K562 (cell line): ENCODE results near the gene DPM1. TPM values are rescaled to one million over a fixed set of nuclear protein-coding genes. Genes with fewer than 3 reads are reported as not detected.
A peak's percentile ranks its signal among the peaks of the same experiment; 100 is the strongest.

Experiments
- ARID2 ChIP-seq: fragments of 450-650 bp; IDR thresholded peaks from 2 replicates; pipeline ENCODE4 v1.6.1; 2017; ENCODE audit warnings: antibody characterized with exemption, mild to moderate bottlenecking
- KDM5B ChIP-seq: fragments of 200-600 bp; sonication (generic); IDR thresholded peaks from 2 replicates; pipeline ENCODE4 v1.6.1; 2012; ENCODE audit warnings: low read depth, mild to moderate bottlenecking, moderate library complexity, low read length, control low read depth, inconsistent platforms; ENCODE audit not compliant: insufficient replicate concordance
- LEF1 ChIP-seq: fragments of 450-650 bp; IDR thresholded peaks from 2 replicates; pipeline ENCODE4 v1.6.1; 2016; ENCODE audit warnings: mild to moderate bottlenecking
- MECOM ChIP-seq: fragments of 250-450 bp; sonication (Bioruptor Pico); IDR thresholded peaks from 2 replicates; pipeline ENCODE4 v1.8.0; 2022; ENCODE audit warnings: inconsistent platforms
- NFE2 ChIP-seq: IDR thresholded peaks from 2 replicates; pipeline ENCODE4 v1.6.1; 2014; ENCODE audit warnings: antibody characterized with exemption, low read depth
- POLR2AphosphoS5 ChIP-seq: IDR thresholded peaks from 2 replicates; pipeline ENCODE4 v1.6.1; 2011; ENCODE audit warnings: mild to moderate bottlenecking, low read depth, low read length, moderate library complexity; ENCODE audit not compliant: control insufficient read depth, insufficient read depth
- TCF3 ChIP-seq: sonication (generic); formaldehyde crosslinking; IDR thresholded peaks from 2 replicates; pipeline ENCODE4 v1.4.0; 2020; ENCODE audit warnings: mild to moderate bottlenecking, missing genetic modification reagents
- polyA plus RNA-seq, 8 experiments: library from polyadenylated mRNA; depleted of rRNA in 4 of 8; stranded (reverse) in 5 of 8; unstranded in 3 of 8; fragments of >200 nt; fragmentation: Nextera tagmentation in 2 of 8; fragmentation: Illumina TruSeq in 1 of 8; extraction: Ambion mirVana in 2 of 8; extraction: Trizol in 1 of 8; gene quantifications; 2 replicates each; pipeline versions ENCODE4 v1.2.1 to v1.2.3, GENCODE V29; 2011 to 2014; ENCODE audit warnings: inconsistent platforms in 1 of 8, missing spikeins in 1 of 8
- total RNA-seq, 7 experiments: library from RNA; depleted of rRNA in 6 of 7; stranded (reverse); fragments of >200 nt in 6 of 7; fragmentation: Illumina TruSeq in 2 of 7; extraction: Trizol in 2 of 7; gene quantifications; 2 replicates each; pipeline versions ENCODE4 v1.2.1 to v1.2.3, GENCODE V29; 2011 to 2021; ENCODE audit warnings: low replicate concordance in 1 of 7
- TF ChIP-seq, protein P1 (sequence below): fragments of 450-650 bp; IDR thresholded peaks from 2 replicates; pipeline ENCODE4 v1.6.1; 2016; ENCODE audit warnings: mild to moderate bottlenecking, moderate library complexity
- TF ChIP-seq, protein P2 (sequence below): IDR thresholded peaks from 3 replicates; pipeline ENCODE4 v1.6.1; 2011; ENCODE audit warnings: borderline replicate concordance, mild to moderate bottlenecking, moderate library complexity; ENCODE audit not compliant: insufficient read length; ENCODE audit errors: extremely low read depth
- TF ChIP-seq, protein P3 (sequence below): fragments of 200-800 bp; sonication (Bioruptor generic); IDR thresholded peaks from 2 replicates; pipeline ENCODE4 v1.6.1; 2017; ENCODE audit warnings: missing genetic modification characterization, missing compliant biosample characterization

Gene DPM1
- total and polyA plus RNA-seq, 9 of the 15 experiments (the other 6 are each of a cell fraction or from before 2014, with no cell fraction given): 75.2 to 190 (median 153) TPM

DNA sequence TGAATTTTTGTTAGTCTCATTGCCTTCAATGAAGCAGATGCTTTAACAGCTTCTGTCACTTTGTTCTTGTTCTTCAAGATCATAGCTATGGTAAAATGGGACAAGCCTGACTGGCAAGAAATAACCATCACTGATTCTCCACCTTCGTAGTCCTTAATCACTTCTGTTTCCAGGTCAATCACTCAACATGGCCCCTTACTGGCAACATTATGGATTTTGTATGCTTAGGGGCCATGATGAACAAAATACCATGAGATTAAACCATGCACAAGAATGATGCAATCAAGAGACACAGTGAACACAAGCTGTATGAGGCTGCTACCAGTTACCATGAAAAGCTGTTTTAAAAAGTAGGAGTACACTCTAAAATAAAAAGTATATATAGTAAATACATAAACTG is 59.9 kb downstream of the DPM1 start (continued):
- TF ChIP-seq, protein P1, sequence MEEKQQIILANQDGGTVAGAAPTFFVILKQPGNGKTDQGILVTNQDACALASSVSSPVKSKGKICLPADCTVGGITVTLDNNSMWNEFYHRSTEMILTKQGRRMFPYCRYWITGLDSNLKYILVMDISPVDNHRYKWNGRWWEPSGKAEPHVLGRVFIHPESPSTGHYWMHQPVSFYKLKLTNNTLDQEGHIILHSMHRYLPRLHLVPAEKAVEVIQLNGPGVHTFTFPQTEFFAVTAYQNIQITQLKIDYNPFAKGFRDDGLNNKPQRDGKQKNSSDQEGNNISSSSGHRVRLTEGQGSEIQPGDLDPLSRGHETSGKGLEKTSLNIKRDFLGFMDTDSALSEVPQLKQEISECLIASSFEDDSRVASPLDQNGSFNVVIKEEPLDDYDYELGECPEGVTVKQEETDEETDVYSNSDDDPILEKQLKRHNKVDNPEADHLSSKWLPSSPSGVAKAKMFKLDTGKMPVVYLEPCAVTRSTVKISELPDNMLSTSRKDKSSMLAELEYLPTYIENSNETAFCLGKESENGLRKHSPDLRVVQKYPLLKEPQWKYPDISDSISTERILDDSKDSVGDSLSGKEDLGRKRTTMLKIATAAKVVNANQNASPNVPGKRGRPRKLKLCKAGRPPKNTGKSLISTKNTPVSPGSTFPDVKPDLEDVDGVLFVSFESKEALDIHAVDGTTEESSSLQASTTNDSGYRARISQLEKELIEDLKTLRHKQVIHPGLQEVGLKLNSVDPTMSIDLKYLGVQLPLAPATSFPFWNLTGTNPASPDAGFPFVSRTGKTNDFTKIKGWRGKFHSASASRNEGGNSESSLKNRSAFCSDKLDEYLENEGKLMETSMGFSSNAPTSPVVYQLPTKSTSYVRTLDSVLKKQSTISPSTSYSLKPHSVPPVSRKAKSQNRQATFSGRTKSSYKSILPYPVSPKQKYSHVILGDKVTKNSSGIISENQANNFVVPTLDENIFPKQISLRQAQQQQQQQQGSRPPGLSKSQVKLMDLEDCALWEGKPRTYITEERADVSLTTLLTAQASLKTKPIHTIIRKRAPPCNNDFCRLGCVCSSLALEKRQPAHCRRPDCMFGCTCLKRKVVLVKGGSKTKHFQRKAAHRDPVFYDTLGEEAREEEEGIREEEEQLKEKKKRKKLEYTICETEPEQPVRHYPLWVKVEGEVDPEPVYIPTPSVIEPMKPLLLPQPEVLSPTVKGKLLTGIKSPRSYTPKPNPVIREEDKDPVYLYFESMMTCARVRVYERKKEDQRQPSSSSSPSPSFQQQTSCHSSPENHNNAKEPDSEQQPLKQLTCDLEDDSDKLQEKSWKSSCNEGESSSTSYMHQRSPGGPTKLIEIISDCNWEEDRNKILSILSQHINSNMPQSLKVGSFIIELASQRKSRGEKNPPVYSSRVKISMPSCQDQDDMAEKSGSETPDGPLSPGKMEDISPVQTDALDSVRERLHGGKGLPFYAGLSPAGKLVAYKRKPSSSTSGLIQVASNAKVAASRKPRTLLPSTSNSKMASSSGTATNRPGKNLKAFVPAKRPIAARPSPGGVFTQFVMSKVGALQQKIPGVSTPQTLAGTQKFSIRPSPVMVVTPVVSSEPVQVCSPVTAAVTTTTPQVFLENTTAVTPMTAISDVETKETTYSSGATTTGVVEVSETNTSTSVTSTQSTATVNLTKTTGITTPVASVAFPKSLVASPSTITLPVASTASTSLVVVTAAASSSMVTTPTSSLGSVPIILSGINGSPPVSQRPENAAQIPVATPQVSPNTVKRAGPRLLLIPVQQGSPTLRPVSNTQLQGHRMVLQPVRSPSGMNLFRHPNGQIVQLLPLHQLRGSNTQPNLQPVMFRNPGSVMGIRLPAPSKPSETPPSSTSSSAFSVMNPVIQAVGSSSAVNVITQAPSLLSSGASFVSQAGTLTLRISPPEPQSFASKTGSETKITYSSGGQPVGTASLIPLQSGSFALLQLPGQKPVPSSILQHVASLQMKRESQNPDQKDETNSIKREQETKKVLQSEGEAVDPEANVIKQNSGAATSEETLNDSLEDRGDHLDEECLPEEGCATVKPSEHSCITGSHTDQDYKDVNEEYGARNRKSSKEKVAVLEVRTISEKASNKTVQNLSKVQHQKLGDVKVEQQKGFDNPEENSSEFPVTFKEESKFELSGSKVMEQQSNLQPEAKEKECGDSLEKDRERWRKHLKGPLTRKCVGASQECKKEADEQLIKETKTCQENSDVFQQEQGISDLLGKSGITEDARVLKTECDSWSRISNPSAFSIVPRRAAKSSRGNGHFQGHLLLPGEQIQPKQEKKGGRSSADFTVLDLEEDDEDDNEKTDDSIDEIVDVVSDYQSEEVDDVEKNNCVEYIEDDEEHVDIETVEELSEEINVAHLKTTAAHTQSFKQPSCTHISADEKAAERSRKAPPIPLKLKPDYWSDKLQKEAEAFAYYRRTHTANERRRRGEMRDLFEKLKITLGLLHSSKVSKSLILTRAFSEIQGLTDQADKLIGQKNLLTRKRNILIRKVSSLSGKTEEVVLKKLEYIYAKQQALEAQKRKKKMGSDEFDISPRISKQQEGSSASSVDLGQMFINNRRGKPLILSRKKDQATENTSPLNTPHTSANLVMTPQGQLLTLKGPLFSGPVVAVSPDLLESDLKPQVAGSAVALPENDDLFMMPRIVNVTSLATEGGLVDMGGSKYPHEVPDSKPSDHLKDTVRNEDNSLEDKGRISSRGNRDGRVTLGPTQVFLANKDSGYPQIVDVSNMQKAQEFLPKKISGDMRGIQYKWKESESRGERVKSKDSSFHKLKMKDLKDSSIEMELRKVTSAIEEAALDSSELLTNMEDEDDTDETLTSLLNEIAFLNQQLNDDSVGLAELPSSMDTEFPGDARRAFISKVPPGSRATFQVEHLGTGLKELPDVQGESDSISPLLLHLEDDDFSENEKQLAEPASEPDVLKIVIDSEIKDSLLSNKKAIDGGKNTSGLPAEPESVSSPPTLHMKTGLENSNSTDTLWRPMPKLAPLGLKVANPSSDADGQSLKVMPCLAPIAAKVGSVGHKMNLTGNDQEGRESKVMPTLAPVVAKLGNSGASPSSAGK: peak; percentile 39; the same call in 1 of the 2 replicates
- TF ChIP-seq, protein P2, sequence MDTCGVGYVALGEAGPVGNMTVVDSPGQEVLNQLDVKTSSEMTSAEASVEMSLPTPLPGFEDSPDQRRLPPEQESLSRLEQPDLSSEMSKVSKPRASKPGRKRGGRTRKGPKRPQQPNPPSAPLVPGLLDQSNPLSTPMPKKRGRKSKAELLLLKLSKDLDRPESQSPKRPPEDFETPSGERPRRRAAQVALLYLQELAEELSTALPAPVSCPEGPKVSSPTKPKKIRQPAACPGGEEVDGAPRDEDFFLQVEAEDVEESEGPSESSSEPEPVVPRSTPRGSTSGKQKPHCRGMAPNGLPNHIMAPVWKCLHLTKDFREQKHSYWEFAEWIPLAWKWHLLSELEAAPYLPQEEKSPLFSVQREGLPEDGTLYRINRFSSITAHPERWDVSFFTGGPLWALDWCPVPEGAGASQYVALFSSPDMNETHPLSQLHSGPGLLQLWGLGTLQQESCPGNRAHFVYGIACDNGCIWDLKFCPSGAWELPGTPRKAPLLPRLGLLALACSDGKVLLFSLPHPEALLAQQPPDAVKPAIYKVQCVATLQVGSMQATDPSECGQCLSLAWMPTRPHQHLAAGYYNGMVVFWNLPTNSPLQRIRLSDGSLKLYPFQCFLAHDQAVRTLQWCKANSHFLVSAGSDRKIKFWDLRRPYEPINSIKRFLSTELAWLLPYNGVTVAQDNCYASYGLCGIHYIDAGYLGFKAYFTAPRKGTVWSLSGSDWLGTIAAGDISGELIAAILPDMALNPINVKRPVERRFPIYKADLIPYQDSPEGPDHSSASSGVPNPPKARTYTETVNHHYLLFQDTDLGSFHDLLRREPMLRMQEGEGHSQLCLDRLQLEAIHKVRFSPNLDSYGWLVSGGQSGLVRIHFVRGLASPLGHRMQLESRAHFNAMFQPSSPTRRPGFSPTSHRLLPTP: no peak
- TF ChIP-seq MECOM (CRISPR knock-in tag): peak; percentile 56; the same call in 1 of the 2 replicates
- no peak for TF ChIP-seq ARID2
- no peak for TF ChIP-seq KDM5B
- no peak for TF ChIP-seq POLR2AphosphoS5
- no peak for TF ChIP-seq NFE2
- no peak for TF ChIP-seq TCF3
- TF ChIP-seq, protein P3, sequence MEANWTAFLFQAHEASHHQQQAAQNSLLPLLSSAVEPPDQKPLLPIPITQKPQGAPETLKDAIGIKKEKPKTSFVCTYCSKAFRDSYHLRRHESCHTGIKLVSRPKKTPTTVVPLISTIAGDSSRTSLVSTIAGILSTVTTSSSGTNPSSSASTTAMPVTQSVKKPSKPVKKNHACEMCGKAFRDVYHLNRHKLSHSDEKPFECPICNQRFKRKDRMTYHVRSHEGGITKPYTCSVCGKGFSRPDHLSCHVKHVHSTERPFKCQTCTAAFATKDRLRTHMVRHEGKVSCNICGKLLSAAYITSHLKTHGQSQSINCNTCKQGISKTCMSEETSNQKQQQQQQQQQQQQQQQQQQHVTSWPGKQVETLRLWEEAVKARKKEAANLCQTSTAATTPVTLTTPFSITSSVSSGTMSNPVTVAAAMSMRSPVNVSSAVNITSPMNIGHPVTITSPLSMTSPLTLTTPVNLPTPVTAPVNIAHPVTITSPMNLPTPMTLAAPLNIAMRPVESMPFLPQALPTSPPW: no peak
- no peak for TF ChIP-seq LEF1
